Bronchial epithelial cell (primary cell): ENCODE data around the gene STBD1. TPM values are rescaled to one million over a fixed set of nuclear protein-coding genes. Genes with fewer than 3 reads are reported as not detected.
"Not testable (repeated sequence)": the region's sequence is repeated elsewhere in the genome, so short reads cannot be mapped to it uniquely, and the experiment has no call there.

ENCODE experiments used
- DNase-seq: peaks from one replicate; pipeline ENCODE4 v3.0.0-alpha.2; 2010; ENCODE audit warnings: low read depth
- FAIRE-seq: peaks from 2 replicates; lab custom pipeline; 2011; peaks lifted over from hg19 to GRCh38; lab: Jason Lieb, UNC
- H3K27me3 ChIP-seq: 2 replicates; pipeline ENCODE4 v1.5.1; 2011; ENCODE audit warnings: low read length; ENCODE audit not compliant: control insufficient read depth, insufficient read depth
- H3K36me3 ChIP-seq: 2 replicates; pipeline ENCODE4 v1.5.1; 2011; ENCODE audit warnings: low read length; ENCODE audit not compliant: control insufficient read depth, insufficient read depth
- H3K4me3 ChIP-seq: 2 replicates; pipeline ENCODE4 v1.5.1; 2011; ENCODE audit warnings: mild to moderate bottlenecking, low read depth, low read length, control low read depth
- total RNA-seq: library from RNA; depleted of rRNA; stranded (reverse); fragments of >200 nt; gene quantifications from 2 replicates; pipeline ENCODE4 v1.2.1, GENCODE V29; 2014
- TF ChIP-seq, protein P1 (sequence below): IDR thresholded peaks from 2 replicates; pipeline ENCODE4 v1.5.1; 2011; ENCODE audit warnings: mild to moderate bottlenecking, moderate library complexity, low read length, control low read depth, inconsistent platforms; ENCODE audit not compliant: insufficient read depth, severe bottlenecking

STBD1 gene
- total RNA-seq, 1 donor from 2014 or later, result 10.0 TPM

DNA sequence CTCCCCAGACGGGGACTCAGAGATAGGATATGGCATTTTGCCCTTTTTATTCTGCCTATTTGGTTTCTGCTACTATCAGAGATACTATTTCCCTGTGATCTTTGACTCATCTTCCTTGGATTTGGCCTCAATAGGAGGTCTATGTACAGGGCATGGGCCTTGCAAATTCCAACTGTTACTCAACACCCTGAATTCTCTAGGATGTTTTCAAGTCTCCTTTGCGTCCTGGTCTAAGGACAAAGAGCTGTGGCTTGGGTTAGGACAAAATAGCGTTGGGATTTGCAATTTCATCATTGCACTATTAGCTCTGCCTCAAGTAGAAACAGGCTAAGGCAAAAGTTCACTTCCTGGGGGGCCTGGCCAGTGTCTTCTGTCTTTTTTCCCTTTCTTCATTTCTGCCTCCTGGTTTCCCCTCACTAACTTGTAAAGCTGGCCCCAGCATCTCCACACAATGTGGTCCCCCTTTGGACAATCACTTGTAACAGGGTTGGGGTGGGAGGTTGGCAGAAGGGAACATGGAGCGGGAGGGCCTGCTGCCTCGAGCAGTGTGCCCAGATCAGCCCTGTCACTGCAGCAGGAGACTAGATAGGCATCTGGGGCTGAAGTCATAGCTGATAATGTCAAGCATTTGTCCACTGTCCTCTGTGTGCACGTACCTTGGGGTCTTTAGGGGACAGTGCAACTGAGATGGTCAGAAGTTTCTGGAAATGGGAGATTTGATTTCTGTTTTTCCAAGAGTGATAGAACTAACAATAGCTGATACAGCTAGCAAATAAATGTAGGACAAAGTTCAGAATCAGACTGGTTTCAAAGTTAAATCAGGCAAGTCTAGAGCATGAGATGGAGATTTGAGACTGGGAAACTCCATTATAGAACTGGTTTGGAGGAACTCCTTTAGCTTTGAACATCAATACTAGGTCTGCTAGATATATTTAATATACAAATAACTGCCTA, 25.8 kb upstream of the STBD1 start:
- FAIRE-seq (peak; percentile 13), DNase-seq (no peak)
- Histone ChIP-seq H3K4me3 (no peak overlapping the region), H3K27me3 (no peaks in the 10 kb centered on the region), H3K36me3 (no peaks in the 10 kb centered on the region)
- TF ChIP-seq, protein P1, sequence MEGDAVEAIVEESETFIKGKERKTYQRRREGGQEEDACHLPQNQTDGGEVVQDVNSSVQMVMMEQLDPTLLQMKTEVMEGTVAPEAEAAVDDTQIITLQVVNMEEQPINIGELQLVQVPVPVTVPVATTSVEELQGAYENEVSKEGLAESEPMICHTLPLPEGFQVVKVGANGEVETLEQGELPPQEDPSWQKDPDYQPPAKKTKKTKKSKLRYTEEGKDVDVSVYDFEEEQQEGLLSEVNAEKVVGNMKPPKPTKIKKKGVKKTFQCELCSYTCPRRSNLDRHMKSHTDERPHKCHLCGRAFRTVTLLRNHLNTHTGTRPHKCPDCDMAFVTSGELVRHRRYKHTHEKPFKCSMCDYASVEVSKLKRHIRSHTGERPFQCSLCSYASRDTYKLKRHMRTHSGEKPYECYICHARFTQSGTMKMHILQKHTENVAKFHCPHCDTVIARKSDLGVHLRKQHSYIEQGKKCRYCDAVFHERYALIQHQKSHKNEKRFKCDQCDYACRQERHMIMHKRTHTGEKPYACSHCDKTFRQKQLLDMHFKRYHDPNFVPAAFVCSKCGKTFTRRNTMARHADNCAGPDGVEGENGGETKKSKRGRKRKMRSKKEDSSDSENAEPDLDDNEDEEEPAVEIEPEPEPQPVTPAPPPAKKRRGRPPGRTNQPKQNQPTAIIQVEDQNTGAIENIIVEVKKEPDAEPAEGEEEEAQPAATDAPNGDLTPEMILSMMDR, result no peak

DNA sequence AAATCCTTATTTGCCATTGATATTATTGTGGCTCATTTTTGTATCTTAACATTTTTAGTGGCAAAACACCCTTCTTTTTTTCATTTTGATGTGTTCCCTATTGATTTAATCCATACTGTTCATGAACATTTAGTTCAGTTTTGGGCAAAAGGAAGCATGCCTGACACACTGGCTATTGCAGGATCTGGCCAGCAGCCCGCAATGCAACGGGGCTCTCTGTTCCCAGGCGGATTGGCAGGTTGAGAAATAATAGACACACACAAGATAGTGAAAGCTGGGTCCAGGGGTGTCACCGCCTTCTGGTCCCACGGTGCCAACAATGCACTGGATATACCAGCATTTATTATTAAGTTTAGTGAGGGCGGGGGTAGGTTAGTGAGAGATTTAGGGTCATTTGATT, 24.9 kb upstream of the STBD1 start:
- not testable (repeated sequence) for FAIRE-seq, H3K4me3 ChIP-seq, DNase-seq, H3K27me3 ChIP-seq, H3K36me3 ChIP-seq

DNA sequence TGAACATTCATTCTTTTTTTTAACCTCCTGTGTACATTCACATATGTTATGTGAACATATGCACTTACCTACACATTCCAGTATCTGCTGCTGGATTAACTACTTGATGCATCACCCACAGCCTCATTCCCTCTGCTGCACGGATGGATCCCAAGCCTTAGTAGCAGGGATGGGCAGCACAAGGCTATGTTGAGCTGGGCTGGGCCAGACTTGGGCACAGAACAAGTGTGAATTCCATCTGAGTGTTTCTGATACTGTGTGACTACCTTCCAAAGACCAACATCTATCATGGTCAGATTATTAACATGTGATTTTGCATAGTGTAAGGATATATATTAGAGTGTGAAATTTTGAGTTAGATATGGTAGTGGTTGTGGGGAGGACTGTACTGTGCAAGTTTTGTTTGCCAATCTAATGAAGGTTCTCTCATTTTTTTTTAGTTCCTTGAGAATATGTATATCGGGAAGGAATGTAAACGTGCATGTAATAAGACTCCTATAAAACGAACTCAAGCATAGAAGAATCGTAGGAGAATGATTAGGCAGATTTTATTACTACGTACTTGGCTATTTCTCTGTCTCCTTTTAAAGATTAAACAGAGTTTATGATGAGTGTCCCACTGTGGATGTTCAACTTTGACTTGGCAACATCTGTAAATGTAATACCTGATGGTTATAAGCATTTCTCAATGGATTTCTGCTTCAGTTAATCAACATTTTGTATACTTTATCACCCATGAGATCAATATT, 23.4 kb upstream of the STBD1 start:
- no peak for FAIRE-seq
- no peaks in the 10 kb centered on the region for H3K36me3 ChIP-seq

DNA sequence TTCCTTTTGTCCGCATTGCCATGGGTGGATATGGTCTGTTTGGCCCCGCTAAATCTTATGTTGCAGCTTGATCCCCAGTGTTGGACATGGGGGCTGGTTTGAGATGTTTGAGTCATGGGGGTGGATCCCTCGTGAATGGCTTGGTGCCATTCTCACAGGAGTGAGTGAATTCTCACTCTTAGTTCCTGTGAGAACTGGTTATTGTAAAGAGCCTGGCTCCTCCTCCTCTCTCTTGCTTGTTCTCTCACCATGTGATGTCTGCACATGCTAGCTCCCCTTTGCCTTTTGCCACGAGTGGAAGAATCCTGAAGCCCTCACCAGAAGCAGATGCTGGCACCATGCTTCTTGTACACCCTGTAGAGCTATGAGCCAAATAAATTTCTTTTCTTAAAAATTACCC, 22.6 kb upstream of the STBD1 start:
- no peaks in the 10 kb centered on the region for H3K27me3 ChIP-seq
- DNase-seq, result no peak
- H3K4me3 ChIP-seq, result no peak overlapping the region
- no peak for FAIRE-seq
- no peaks in the 10 kb centered on the region for H3K36me3 ChIP-seq
- TF ChIP-seq, protein P1, result no peak

More for the DNA sequence above, 23.4 kb upstream of the STBD1 start:
- no peak for DNase-seq
- TF ChIP-seq, protein P1, result no peak
- Histone ChIP-seq H3K27me3 (no peaks in the 10 kb centered on the region), H3K4me3 (no peak overlapping the region)

DNA sequence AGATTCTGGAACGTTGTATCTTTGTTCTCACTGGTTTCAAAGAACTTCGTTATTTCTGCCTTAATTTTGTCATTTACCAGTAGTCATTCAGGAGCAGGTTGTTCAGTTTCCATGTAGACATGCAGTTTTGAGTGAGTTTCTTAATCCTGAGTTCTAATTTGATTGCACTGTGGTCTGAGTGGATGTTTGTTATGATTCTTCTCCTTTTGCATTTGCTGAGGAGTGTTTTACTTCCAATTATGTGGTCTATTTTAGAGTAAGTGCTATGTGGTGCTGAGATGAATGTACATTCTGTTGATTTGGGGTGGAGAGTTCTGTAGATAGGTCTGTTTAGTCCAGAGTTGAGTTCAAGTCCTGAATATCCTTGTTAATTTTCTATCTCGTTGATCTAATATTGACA, 18.7 kb upstream of the STBD1 start:
- not testable (repeated sequence) for H3K27me3 ChIP-seq, FAIRE-seq, H3K36me3 ChIP-seq, H3K4me3 ChIP-seq, DNase-seq

DNA sequence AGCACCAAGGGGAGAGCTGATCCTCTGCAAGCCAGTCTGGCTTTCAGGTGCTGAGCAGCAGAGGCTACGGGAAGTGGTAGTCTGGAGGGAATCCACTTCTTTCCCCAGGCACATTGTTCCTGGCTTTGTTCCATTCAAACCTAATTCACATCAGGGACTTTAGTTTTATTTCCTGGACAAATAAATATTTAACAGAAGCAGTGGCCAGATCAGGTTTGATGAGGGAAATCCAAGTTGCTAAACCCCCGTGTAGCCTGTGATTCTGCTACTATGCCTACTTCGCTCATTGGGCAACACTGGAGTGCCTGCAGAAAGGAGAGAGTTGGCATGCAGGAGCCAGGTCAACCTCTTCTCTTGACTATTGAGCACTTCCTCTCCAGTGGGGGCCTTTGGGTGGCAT, 13.8 kb upstream of the STBD1 start:
- no peaks in the 10 kb centered on the region for H3K27me3 ChIP-seq
- no peak overlapping the region for H3K4me3 ChIP-seq
- no peak for DNase-seq
- TF ChIP-seq, protein P1, result no peak
- no peak for FAIRE-seq
- no peaks in the 10 kb centered on the region for H3K36me3 ChIP-seq
